ENCODE measurements around the gene ROR1.

DNA sequence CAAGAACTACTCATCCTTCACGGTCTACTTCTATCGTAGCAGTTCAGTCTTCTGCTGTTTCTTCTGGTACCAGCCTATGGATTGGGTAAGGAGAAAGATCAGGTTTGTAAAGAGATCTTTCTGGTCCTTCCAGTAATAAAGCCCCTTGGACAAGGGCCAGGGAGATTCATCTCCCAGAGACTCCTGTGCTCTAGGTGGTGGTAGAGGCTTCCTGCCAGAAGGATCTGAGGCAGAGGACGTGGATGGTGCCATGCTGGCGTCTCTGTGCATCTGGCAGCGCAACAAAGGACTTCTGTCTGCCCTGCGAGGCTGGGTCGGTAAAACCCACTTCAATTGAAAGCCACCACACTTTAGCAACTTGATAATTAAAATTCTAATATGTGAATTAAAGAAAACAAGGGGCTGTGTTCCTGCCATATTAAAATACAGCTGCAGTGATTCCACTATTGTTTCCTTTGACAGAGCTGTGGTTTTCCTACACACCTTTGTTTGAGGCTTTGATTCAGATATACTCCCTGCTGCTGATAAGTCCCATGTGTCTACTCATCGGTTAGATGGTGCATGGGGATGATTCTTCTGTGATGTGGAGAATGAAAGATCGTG is 73.6 kb downstream of the ROR1 start:
- TF ChIP-seq, protein P1, sequence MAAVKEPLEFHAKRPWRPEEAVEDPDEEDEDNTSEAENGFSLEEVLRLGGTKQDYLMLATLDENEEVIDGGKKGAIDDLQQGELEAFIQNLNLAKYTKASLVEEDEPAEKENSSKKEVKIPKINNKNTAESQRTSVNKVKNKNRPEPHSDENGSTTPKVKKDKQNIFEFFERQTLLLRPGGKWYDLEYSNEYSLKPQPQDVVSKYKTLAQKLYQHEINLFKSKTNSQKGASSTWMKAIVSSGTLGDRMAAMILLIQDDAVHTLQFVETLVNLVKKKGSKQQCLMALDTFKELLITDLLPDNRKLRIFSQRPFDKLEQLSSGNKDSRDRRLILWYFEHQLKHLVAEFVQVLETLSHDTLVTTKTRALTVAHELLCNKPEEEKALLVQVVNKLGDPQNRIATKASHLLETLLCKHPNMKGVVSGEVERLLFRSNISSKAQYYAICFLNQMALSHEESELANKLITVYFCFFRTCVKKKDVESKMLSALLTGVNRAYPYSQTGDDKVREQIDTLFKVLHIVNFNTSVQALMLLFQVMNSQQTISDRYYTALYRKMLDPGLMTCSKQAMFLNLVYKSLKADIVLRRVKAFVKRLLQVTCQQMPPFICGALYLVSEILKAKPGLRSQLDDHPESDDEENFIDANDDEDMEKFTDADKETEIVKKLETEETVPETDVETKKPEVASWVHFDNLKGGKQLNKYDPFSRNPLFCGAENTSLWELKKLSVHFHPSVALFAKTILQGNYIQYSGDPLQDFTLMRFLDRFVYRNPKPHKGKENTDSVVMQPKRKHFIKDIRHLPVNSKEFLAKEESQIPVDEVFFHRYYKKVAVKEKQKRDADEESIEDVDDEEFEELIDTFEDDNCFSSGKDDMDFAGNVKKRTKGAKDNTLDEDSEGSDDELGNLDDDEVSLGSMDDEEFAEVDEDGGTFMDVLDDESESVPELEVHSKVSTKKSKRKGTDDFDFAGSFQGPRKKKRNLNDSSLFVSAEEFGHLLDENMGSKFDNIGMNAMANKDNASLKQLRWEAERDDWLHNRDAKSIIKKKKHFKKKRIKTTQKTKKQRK (IDR thresholded peaks at IDR 0.05; ENCODE audit: low read depth, low read length), result no peak
- no peak for TF ChIP-seq CHD4 (IDR thresholded peaks at IDR 0.05)
